GM18867 (cell line): Measurements from ENCODE around the gene THOP1.

Source experiments
- ATAC-seq: cut with Tn5 transposase; IDR thresholded peaks from one replicate; pipeline ENCODE4 v1.9.1; 2021; ENCODE audit warnings: mild to moderate bottlenecking, moderate library complexity; ENCODE audit not compliant: unreplicated experiment

The THOP1 gene

GRCh38 chr19:2850256-2850925 is 65.1 kb downstream of the THOP1 start:
- ATAC-seq: no peak

DNA sequence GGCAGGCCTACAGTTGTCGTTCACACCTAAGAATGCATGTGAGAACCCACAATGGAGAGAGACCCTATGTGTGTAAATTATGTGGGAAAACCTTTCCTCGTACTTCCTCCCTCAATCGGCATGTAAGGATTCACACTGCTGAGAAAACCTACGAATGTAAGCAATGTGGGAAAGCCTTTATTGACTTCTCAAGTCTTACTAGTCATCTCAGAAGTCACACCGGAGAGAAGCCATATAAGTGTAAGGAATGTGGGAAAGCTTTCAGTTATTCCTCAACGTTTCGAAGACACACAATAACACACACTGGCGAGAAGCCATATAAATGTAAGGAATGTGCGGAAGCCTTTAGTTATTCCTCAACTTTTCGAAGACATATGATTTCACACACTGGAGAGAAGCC is 67.3 kb downstream of the THOP1 start:
- no peak for ATAC-seq

GRCh38 chr19:2853015-2853606 is 67.8 kb downstream of the THOP1 start:
- ATAC-seq: no peak

GRCh38 chr19:2854849-2855248 is 69.5 kb downstream of the THOP1 start:
- no peak for ATAC-seq

GRCh38 chr19:2856457-2857050 is 71.3 kb downstream of the THOP1 start:
- no peak for ATAC-seq

GRCh38 chr19:2858864-2859263 is 73.6 kb downstream of the THOP1 start:
- ATAC-seq: no peak

DNA sequence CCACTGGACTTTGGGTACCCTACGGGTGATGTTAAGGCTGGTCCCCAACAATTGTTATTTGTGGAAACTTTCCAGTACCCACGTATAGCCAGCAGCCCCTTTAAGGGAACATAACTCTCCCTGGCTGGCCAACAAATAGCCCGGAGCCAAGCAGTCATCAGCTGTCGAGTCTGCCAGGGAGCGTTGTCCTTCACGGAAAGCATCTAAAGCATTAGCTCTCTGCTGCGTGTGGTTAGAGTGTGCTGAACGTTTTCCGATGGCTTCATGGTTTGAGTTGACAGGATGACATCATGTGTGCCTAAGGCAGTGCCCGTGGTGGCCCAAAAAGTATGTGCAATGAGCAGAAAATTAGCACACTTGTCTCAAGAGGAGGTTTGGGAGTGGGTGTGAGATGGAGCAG is 78.5 kb downstream of the THOP1 start:
- no peak for ATAC-seq
